ENCODE measurements around the gene LMBR1.
"Not testable (repeated sequence)": the region's sequence is repeated elsewhere in the genome, so short reads cannot be mapped to it uniquely, and the experiment has no call there.

DNA sequence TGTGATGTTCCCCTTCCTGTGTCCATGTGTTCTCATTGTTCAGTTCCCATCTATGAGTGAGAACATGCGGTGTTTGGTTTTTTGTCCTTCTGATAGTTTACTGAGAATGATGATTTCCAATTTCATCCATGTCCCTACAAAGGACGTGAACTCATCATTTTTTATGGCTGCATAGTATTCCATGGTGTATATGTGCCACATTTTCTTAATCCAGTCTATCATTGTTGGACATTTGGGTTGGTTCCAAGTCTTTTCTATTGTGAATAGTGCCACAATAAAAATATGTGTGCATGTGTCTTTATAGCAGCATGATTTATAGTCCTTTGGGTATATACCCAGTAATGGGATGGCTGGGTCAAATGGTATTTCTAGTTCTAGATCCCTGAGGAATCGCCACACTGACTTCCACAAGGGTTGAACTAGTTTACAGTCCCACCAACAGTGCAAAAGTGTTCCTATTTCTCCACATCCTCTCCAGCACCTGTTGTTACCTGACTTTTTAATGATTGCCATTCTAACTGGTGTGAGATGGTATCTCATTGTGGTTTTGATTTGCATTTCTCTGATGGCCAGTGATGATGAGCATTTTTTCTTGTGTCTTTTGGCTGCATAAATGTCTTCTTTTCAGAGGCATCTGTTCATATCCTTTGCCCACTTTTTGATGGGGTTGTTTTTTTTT is 16.7 kb upstream of the LMBR1 start:
- TF ChIP-seq, protein P1, sequence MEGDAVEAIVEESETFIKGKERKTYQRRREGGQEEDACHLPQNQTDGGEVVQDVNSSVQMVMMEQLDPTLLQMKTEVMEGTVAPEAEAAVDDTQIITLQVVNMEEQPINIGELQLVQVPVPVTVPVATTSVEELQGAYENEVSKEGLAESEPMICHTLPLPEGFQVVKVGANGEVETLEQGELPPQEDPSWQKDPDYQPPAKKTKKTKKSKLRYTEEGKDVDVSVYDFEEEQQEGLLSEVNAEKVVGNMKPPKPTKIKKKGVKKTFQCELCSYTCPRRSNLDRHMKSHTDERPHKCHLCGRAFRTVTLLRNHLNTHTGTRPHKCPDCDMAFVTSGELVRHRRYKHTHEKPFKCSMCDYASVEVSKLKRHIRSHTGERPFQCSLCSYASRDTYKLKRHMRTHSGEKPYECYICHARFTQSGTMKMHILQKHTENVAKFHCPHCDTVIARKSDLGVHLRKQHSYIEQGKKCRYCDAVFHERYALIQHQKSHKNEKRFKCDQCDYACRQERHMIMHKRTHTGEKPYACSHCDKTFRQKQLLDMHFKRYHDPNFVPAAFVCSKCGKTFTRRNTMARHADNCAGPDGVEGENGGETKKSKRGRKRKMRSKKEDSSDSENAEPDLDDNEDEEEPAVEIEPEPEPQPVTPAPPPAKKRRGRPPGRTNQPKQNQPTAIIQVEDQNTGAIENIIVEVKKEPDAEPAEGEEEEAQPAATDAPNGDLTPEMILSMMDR (IDR thresholded peaks at IDR 0.05): not testable (repeated sequence)
- TF ChIP-seq POLR2AphosphoS5 (IDR thresholded peaks at IDR 0.05); POLR2A (IDR thresholded peaks at IDR 0.05; ENCODE audit: low read depth): not testable (repeated sequence)
